ENCODE measurements around the gene OOSP1. TPM values are rescaled to one million over a fixed set of nuclear protein-coding genes. Genes with fewer than 3 reads are reported as not detected.

The OOSP1 gene
- total and polyA plus RNA-seq, 2 donors (not counting 3 experiments of a cell fraction or from before 2014, with no cell fraction given) = 0.11 TPM; not detected in 1

DNA sequence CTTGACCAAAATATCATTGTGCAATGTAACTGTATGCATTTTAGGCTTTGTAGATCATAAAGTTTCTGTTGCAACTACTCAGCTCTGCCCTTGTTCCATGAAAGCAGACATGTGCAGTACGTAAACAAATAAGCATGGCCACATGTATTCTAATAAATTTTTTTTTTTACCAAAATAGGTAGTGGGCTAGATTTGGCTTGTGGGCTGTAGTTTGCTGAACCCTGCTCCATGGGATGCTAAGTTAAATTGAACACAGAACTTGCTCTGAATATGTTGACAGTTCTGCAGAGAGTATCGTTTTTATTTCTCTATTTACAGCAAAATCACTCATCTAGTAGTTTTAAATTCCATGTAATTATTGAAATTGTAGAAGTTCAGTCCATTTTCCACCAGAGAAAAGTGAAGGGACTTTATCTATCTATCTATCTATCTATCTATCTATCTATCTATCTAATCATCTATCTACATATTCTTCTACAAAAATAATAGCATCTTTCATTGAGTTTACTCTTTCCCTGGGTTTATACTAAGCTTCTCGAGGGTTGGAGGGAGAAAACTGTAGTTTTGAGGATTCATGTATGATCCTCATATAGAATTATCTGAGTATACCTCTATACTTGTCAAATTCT, 16.1 kb downstream of the OOSP1 start:
- Histone ChIP-seq H3K4me1 (ENCODE audit: control insufficient read depth, extremely low read depth, insufficient read depth, low read length) (no peaks in the 10 kb centered on the region), H3K9me3 (replicated peaks; ENCODE audit: control insufficient read depth, insufficient read depth, low read length) (no peaks in the 10 kb centered on the region), H4K20me1 (replicated peaks; ENCODE audit: control insufficient read depth, extremely low read depth, insufficient read depth, low read length) (no peaks in the 10 kb centered on the region), H3K27me3 (ENCODE audit: control insufficient read depth in 2 of 2, insufficient read depth in 2 of 2, low read length in 2 of 2) (peaks cover 0 to 6% of the 10 kb centered on the region in 2 experiments), H3K9me1 (replicated peaks; ENCODE audit: control insufficient read depth, extremely low read depth, insufficient read depth, low read length) (no peaks in the 10 kb centered on the region), H2AFZ (ENCODE audit: low read depth, low read length) (no peak overlapping the region), H3K4me2 (ENCODE audit: insufficient read depth, low read length) (no peak overlapping the region), H3K4me3 (replicated peaks in 1 of 3; ENCODE audit: insufficient read depth in 1 of 3, low read depth in 1 of 3, low read length in 3 of 3) (no peak overlapping the region), H3K9ac (replicated peaks; ENCODE audit: extremely low read depth, insufficient read depth, low read length) (no peak overlapping the region), H3K27ac (ENCODE audit: insufficient read depth, low read depth, low read length) (no peak overlapping the region), H3K36me3 (ENCODE audit: control insufficient read depth in 2 of 2, extremely low read depth in 1 of 2, insufficient read depth in 2 of 2, low read length in 2 of 2) (no peaks in the 10 kb centered on the region), H3K79me2 (ENCODE audit: control insufficient read depth, insufficient read depth, low read length) (no peaks in the 10 kb centered on the region)
- CTCF ChIA-PET = no interaction called here
- DNase-seq (ENCODE audit: low read depth, low spot score) (no peak), FAIRE-seq (no peak)
- POLR2A ChIA-PET = no interaction called here
- dilution Hi-C loops (cut with MboI; ENCODE audit: extremely low pct_ligation_motif_present, low sequenced_read_pairs) = no loop called here
- TF ChIP-seq, protein P1, sequence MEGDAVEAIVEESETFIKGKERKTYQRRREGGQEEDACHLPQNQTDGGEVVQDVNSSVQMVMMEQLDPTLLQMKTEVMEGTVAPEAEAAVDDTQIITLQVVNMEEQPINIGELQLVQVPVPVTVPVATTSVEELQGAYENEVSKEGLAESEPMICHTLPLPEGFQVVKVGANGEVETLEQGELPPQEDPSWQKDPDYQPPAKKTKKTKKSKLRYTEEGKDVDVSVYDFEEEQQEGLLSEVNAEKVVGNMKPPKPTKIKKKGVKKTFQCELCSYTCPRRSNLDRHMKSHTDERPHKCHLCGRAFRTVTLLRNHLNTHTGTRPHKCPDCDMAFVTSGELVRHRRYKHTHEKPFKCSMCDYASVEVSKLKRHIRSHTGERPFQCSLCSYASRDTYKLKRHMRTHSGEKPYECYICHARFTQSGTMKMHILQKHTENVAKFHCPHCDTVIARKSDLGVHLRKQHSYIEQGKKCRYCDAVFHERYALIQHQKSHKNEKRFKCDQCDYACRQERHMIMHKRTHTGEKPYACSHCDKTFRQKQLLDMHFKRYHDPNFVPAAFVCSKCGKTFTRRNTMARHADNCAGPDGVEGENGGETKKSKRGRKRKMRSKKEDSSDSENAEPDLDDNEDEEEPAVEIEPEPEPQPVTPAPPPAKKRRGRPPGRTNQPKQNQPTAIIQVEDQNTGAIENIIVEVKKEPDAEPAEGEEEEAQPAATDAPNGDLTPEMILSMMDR (IDR thresholded peaks at IDR 0.05; ENCODE audit: extremely low read depth in 1 of 2, insufficient read depth in 1 of 2, low read depth in 1 of 2, low read length in 2 of 2) = no peak
- no peak for TF ChIP-seq GATA2 (IDR thresholded peaks at IDR 0.05; ENCODE audit: insufficient read depth, insufficient read length, low read depth, low read length)
- TF ChIP-seq, protein P2, sequence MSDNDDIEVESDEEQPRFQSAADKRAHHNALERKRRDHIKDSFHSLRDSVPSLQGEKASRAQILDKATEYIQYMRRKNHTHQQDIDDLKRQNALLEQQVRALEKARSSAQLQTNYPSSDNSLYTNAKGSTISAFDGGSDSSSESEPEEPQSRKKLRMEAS (IDR thresholded peaks at IDR 0.05; ENCODE audit: insufficient read depth, insufficient read length) = no peak
- TF ChIP-seq MYC (IDR thresholded peaks at IDR 0.05; ENCODE audit: low read depth, low read length) = no peak
- TF ChIP-seq JUN (IDR thresholded peaks at IDR 0.05; ENCODE audit: borderline replicate concordance, insufficient read depth, insufficient read length, low read depth) = no peak
- TF ChIP-seq EZH2 (IDR thresholded peaks at IDR 0.05; ENCODE audit: borderline replicate concordance, low read depth, low read length, severe bottlenecking) = no peak
- TF ChIP-seq FOS (IDR thresholded peaks at IDR 0.05; ENCODE audit: borderline replicate concordance, insufficient read depth, low read length) = no peak
- TF ChIP-seq POLR2AphosphoS5 (IDR thresholded peaks at IDR 0.05; ENCODE audit: insufficient read depth, low read depth, low read length) = no peak
- no peak for TF ChIP-seq POLR2A (IDR thresholded peaks at IDR 0.05; ENCODE audit: low read depth, low read length)
- no TSS peak for BruUV-seq (replicated peaks)
- intact Hi-C loops (cut with micrococcal nuclease) = no loop called here

Data from endothelial cell of umbilical vein (primary cell).